Prostate gland (tissue), 2 donors: ENCODE measurements around the gene LFNG. TPM values are rescaled to one million over a fixed set of nuclear protein-coding genes. Genes with fewer than 3 reads are reported as not detected.

Experiments
- DNase-seq: peaks from one replicate; pipeline ENCODE4 v3.0.0-alpha.2; 2019; ENCODE audit warnings: low spot score
- H3K27ac ChIP-seq, 2 donors: fragments of 200-600 bp; sonication (generic); 2 replicates each; pipeline ENCODE4 v1.5.1; 2017 to 2019
- H3K27me3 ChIP-seq: fragments of 200-600 bp; sonication (generic); replicated peaks from 2 replicates; pipeline ENCODE4 v1.5.1; 2019; ENCODE audit not compliant: insufficient read depth
- H3K36me3 ChIP-seq, 2 donors: fragments of 200-600 bp; sonication (generic); 1 replicate in 1 of 2; 2 replicates in 1 of 2; pipeline versions ENCODE4 v1.5.1 to v1.8.1; 2017 to 2019
- H3K4me1 ChIP-seq: fragments of 200-600 bp; sonication (generic); replicated peaks from 2 replicates; pipeline ENCODE4 v1.5.1; 2019
- H3K4me3 ChIP-seq, 2 donors: fragments of 200-600 bp; sonication (generic); 2 replicates each; pipeline ENCODE4 v1.5.1; 2017 to 2019
- H3K9me3 ChIP-seq: fragments of 200-600 bp; sonication (generic); 2 replicates; pipeline ENCODE4 v1.5.1; 2017
- CTCF ChIP-seq, 4 experiments: fragments of 200-600 bp in 2 of 4; fragments of 450-650 bp in 2 of 4; sonication (generic) in 2 of 4; IDR thresholded peaks; 1 replicate in 3 of 4; 2 replicates in 1 of 4; pipeline ENCODE4 v1.5.1; 2016 to 2019; ENCODE audit warnings: antibody characterized with exemption in 4 of 4, mild to moderate bottlenecking in 2 of 4, moderate library complexity in 2 of 4
- POLR2A ChIP-seq: fragments of 450-650 bp; IDR thresholded peaks from one replicate; pipeline ENCODE4 v1.6.1; 2016; ENCODE audit warnings: antibody characterized with exemption, mild to moderate bottlenecking
- POLR2AphosphoS5 ChIP-seq: sonication (generic); formaldehyde crosslinking; IDR thresholded peaks from one replicate; pipeline ENCODE4 v1.6.1; 2017; ENCODE audit warnings: antibody characterized with exemption
- WGBS: methylation state at CpG from one replicate; pipeline ENCODE4 v1.1.5; 2018; 5-methylcytosine and 5-hydroxymethylcytosine counted together
- intact Hi-C: fragments of 100-400 bp; cut with DNase I; formaldehyde crosslinking; loops from one replicate; pipeline ENCODE4 v1.14.2; 2022
- total RNA-seq, 2 donors: library from RNA; depleted of rRNA; stranded (reverse); fragments of >200 nt; gene quantifications; one replicate each; pipeline ENCODE4 v1.1.0, GENCODE V29; 2016

Gene LFNG
- total RNA-seq, 2 donors from 2014 or later: 45.6 to 51.7 TPM

- H3K4me1 ChIP-seq: peaks cover 3% of the 10 kb centered on the region
- DNase-seq: no peak
- no peak overlapping the region for H3K27ac ChIP-seq
- intact Hi-C loops: no loop called here
- 68% methylated on average over 27 of the region's 32 CpGs for WGBS
- H3K9me3 ChIP-seq: no peaks in the 10 kb centered on the region
- no peaks in the 10 kb centered on the region for H3K27me3 ChIP-seq
- no peaks in the 10 kb centered on the region for H3K36me3 ChIP-seq
- no peak overlapping the region for H3K4me3 ChIP-seq
- TF ChIP-seq CTCF (IDR thresholded peaks at IDR 0.05) (no peak), POLR2A (no peak), POLR2AphosphoS5 (no peak)
Observed at GRCh38 chr7:2494191-2495130, 25.1 kb upstream of the LFNG start.

- 70% methylated on average over 25 of the region's 25 CpGs for WGBS
- DNase-seq: no peak
- TF ChIP-seq CTCF (IDR thresholded peaks at IDR 0.05) (no peak), POLR2A (no peak), POLR2AphosphoS5 (no peak)
- intact Hi-C loops: no loop called here
- Histone ChIP-seq H3K36me3 (no peaks in the 10 kb centered on the region), H3K27me3 (no peaks in the 10 kb centered on the region), H3K4me3 (no peak overlapping the region), H3K4me1 (peaks cover 3% of the 10 kb centered on the region), H3K27ac (no peak overlapping the region), H3K9me3 (no peaks in the 10 kb centered on the region)
Observed at GRCh38 chr7:2495418-2496299, 23.9 kb upstream of the LFNG start.

GRCh38 chr7:2496375-2496774 is 23.2 kb upstream of the LFNG start:
- peaks cover 3% of the 10 kb centered on the region for H3K4me1 ChIP-seq
- intact Hi-C loops: no loop called here
- H3K27me3 ChIP-seq: no peaks in the 10 kb centered on the region
- no peak overlapping the region for H3K4me3 ChIP-seq
- no peaks in the 10 kb centered on the region for H3K9me3 ChIP-seq
- no peaks in the 10 kb centered on the region for H3K36me3 ChIP-seq
- H3K27ac ChIP-seq: no peak overlapping the region
- no peak for DNase-seq
- TF ChIP-seq POLR2A (no peak), CTCF (IDR thresholded peaks at IDR 0.05) (no peak), POLR2AphosphoS5 (no peak)
- 93% methylated on average over 8 of the region's 9 CpGs for WGBS

GRCh38 chr7:2497065-2497464 is 22.5 kb upstream of the LFNG start:
- intact Hi-C loops: no loop called here
- TF ChIP-seq POLR2A (no peak), POLR2AphosphoS5 (no peak), CTCF (IDR thresholded peaks at IDR 0.05) (no peak)
- Histone ChIP-seq H3K9me3 (no peaks in the 10 kb centered on the region), H3K36me3 (no peaks in the 10 kb centered on the region), H3K27me3 (no peaks in the 10 kb centered on the region), H3K4me1 (peaks cover 3% of the 10 kb centered on the region), H3K4me3 (no peak overlapping the region), H3K27ac (no peak overlapping the region)
- 94% methylated on average over 3 of the region's 3 CpGs for WGBS
- no peak for DNase-seq
